PC-3 (cell line): Measurements from ENCODE around the gene PSTPIP2.

Experiments
- CTCF ChIP-seq: fragments of 300-600 bp; sonication (generic); conservative IDR thresholded peaks from 2 replicates; pipeline ENCODE4 v1.5.1; 2017; ENCODE audit warnings: antibody characterized with exemption, low read depth, mild to moderate bottlenecking, low read length
- EZH2 ChIP-seq: fragments of 300-600 bp; sonication (generic); IDR thresholded peaks from one replicate; pipeline ENCODE4 v1.6.1; 2017; ENCODE audit warnings: antibody characterized with exemption, mild to moderate bottlenecking, low read length; ENCODE audit not compliant: unreplicated experiment
- EZH2phosphoT487 ChIP-seq: fragments of 300-600 bp; sonication (generic); IDR thresholded peaks from 2 replicates; pipeline ENCODE4 v1.6.1; 2018; ENCODE audit warnings: mild to moderate bottlenecking, antibody characterized with exemption, low read length, borderline replicate concordance

GRCh38 chr18:46080156-46080555, 8.1 kb upstream of the PSTPIP2 start:
- TF ChIP-seq CTCF (no peak), EZH2phosphoT487 (no peak), EZH2 (no peak)
